Body of pancreas (tissue), 4 donors: ENCODE data around the gene TCN2.
"Not testable (repeated sequence)": the region's sequence is repeated elsewhere in the genome, so short reads cannot be mapped to it uniquely, and the experiment has no call there.

ENCODE experiments used
- POLR2A ChIP-seq, 3 donors: fragments of 450-650 bp; IDR thresholded peaks; one replicate each; pipeline ENCODE4 v1.6.1; 2016; ENCODE audit warnings: antibody characterized with exemption in 3 of 3, mild to moderate bottlenecking in 2 of 3
- TF ChIP-seq, protein P1 (sequence below), 7 experiments: fragments of 450-650 bp in 4 of 7; fragments of 200-600 bp in 3 of 7; sonication (generic) in 3 of 7; IDR thresholded peaks; one replicate each; pipeline ENCODE4 v1.5.1; 2016 to 2019; ENCODE audit warnings: antibody characterized with exemption in 7 of 7

DNA sequence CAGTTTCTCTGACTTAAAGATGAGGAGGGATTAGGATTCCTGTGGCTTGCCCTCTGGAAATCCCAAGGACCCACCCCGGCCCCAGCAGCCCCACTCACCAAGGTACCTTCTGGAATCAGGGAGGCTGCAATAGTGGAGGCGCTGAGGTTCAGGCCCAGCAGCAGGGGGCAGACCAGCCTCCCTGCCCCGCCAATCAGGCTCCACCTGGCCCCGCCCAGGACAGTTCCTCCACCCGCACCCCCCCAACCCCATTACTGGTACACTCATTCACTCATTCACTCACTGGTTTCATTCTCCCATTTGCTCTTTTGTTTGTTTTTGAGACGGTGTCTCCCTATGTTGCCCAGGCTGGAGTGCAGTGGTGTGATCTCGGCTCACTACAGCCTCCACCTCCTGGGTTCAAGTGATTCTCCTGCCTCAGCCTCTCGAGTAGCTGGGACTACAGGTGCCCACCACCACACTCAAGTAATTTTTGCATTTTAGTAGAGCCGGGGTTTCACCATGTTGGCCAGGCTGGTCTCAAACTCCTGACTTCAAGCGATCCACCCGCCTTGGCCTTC, 46.3 kb upstream of the TCN2 start:
- not testable (repeated sequence) for TF ChIP-seq POLR2A (IDR thresholded peaks at IDR 0.05)
- TF ChIP-seq, protein P1, sequence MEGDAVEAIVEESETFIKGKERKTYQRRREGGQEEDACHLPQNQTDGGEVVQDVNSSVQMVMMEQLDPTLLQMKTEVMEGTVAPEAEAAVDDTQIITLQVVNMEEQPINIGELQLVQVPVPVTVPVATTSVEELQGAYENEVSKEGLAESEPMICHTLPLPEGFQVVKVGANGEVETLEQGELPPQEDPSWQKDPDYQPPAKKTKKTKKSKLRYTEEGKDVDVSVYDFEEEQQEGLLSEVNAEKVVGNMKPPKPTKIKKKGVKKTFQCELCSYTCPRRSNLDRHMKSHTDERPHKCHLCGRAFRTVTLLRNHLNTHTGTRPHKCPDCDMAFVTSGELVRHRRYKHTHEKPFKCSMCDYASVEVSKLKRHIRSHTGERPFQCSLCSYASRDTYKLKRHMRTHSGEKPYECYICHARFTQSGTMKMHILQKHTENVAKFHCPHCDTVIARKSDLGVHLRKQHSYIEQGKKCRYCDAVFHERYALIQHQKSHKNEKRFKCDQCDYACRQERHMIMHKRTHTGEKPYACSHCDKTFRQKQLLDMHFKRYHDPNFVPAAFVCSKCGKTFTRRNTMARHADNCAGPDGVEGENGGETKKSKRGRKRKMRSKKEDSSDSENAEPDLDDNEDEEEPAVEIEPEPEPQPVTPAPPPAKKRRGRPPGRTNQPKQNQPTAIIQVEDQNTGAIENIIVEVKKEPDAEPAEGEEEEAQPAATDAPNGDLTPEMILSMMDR (IDR thresholded peaks at IDR 0.05), result not testable (repeated sequence)
